Lower leg skin (tissue), 4 donors: ENCODE data around the gene ENTREP3. TPM values are rescaled to one million over a fixed set of nuclear protein-coding genes. Genes with fewer than 3 reads are reported as not detected.

Experiments used
- DNase-seq, 2 donors: peaks; one replicate each; pipeline ENCODE4 v3.0.0-alpha.2; 2019; ENCODE audit warnings: low spot score in 2 of 2
- H3K4me3 ChIP-seq: fragments of 200-600 bp; sonication (generic); 2 replicates; pipeline ENCODE4 v1.5.1; 2017; ENCODE audit warnings: mild to moderate bottlenecking, low read depth; ENCODE audit not compliant: poor library complexity, severe bottlenecking
- POLR2A ChIP-seq, 2 donors: fragments of 450-650 bp; IDR thresholded peaks; one replicate each; pipeline ENCODE4 v1.6.1; 2016 to 2017; ENCODE audit warnings: antibody characterized with exemption in 2 of 2, mild to moderate bottlenecking in 1 of 2, moderate library complexity in 1 of 2
- WGBS, 2 donors: methylation state at CpG; one replicate each; pipeline ENCODE4 v1.1.5; 2018; 5-methylcytosine and 5-hydroxymethylcytosine counted together
- intact Hi-C: fragments of 100-400 bp; cut with DNase I; formaldehyde crosslinking; loops from one replicate; pipeline ENCODE4 v1.15.0; 2023; ENCODE audit warnings: low total_unique reads
- total RNA-seq, 4 donors: library from RNA; depleted of rRNA; stranded (reverse); fragments of >200 nt; gene quantifications; one replicate each; pipeline ENCODE4 v1.1.0, GENCODE V29; 2016
- TF ChIP-seq, protein P1 (sequence below), 3 donors: fragments of 450-650 bp; IDR thresholded peaks; one replicate each; pipeline ENCODE4 v1.5.1; 2016; ENCODE audit warnings: antibody characterized with exemption in 3 of 3, mild to moderate bottlenecking in 3 of 3, moderate library complexity in 2 of 3

The ENTREP3 gene
- total RNA-seq, 4 donors from 2014 or later, result 9.6 to 26.0 (median 18.7) TPM

DNA sequence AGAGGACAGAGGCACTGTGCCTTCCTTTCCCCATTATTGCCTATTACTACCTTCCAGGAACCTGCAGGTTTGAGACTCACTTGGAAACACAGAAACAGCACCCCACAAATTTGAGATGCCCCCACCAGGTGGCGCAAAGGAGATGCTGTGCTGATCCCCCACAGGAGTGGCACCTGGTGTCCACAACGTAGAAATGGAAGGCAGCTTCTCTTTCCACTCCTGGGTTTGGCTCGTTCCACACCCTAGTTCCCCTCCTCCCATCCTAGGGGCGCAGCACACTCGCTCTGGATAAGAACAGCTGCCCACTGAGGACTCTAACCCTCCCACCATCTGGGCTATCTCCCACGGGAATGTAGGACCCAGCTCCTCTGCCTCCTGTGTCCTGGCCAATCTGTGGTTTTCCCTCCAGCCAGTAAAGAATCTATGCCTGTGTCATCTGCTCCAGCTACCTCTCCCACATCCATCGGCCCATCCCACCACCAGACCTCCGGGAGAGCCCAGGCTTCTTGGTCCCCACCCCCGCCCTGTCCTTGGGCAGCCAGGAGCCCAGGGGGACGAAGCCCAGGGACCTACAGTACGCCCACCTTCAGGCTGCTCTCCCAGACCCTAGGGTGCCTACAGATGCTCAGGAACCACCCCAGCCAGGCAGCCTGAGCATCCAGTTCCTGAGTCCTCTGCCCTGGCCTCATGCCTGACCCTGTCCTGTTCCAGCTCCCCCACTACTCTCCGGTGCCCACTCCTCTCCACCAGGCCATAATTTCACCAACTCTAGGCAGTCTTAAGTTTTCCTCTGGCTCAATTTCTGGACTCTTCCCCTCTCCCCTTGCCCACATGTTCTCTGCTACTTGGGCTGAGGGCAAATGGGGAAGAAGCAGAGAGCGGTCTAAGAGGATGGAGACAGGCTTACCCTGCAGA is 48.1 kb downstream of the ENTREP3 start:
- 15 to 18% methylated on average over 13 of the region's 13 CpGs for WGBS, 2 donors
- H3K4me3 ChIP-seq, result no peak overlapping the region
- DNase-seq, result peak; percentile 84 to 96
- TF ChIP-seq, protein P1, sequence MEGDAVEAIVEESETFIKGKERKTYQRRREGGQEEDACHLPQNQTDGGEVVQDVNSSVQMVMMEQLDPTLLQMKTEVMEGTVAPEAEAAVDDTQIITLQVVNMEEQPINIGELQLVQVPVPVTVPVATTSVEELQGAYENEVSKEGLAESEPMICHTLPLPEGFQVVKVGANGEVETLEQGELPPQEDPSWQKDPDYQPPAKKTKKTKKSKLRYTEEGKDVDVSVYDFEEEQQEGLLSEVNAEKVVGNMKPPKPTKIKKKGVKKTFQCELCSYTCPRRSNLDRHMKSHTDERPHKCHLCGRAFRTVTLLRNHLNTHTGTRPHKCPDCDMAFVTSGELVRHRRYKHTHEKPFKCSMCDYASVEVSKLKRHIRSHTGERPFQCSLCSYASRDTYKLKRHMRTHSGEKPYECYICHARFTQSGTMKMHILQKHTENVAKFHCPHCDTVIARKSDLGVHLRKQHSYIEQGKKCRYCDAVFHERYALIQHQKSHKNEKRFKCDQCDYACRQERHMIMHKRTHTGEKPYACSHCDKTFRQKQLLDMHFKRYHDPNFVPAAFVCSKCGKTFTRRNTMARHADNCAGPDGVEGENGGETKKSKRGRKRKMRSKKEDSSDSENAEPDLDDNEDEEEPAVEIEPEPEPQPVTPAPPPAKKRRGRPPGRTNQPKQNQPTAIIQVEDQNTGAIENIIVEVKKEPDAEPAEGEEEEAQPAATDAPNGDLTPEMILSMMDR (IDR thresholded peaks at IDR 0.05), result peak in 1 of 3 donors; percentile 34
- TF ChIP-seq POLR2A (IDR thresholded peaks at IDR 0.05), result no peak
- intact Hi-C loops, result no loop called here

DNA sequence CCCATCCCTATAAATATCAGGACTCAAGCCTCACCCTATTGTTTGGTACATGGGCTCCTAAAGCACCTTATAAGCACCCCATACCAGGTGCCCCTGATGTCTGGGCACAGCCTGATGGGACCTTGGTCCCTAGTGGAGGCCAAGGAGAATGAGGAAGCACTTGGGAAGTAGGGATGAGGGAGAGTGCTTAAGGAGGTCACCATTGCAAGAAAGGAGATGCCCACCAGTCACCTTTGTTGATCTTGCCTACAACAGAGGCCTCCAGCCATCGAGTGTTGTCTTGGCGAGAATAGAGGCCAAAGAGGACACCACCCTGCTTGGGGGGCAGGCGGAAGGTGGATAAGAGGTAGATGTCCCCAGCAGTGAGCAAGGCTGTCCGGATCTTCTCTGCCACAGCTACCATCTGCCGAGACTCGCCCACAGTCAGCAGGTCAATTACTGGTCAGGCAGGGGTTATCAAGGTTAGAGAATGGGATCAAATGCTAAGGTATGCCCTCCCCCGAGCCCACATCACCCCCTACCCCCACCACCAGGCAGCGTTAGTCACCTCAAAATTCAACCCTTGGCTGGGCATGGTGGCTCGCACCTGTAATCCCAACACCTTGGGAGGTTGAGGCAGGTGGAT is 49.2 kb downstream of the ENTREP3 start:
- DNase-seq, result no peak
- no peak overlapping the region for H3K4me3 ChIP-seq
- intact Hi-C loops, result no loop called here
- 74 to 76% methylated on average over 9 of the region's 9 CpGs for WGBS, 2 donors
- TF ChIP-seq, protein P1 (IDR thresholded peaks at IDR 0.05), result no peak
- no peak for TF ChIP-seq POLR2A (IDR thresholded peaks at IDR 0.05)

DNA sequence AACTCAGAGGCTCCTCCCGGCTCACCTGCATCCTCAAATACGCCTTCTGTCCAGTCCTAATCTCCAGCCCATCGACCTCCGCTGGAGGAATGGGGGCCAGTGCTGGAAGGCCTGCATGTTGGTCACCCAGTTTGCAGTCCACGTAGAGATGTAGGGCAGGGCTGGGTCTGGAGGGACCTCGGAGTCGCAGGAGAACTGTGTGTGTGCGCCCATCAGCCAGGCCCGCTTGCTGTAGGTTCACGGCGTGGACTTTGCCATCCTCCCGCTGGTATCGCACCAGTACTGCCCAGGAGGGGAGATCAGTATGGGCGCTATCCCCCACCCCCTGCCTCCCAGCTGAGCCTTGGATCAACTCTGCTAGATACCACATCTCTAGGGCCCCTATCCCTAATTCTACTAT is 50.2 kb downstream of the ENTREP3 start:
- intact Hi-C loops, result no loop called here
- WGBS, 2 donors, result 95 to 97% methylated on average over 14 of the region's 14 CpGs
- DNase-seq, result no peak
- H3K4me3 ChIP-seq, result no peak overlapping the region
- TF ChIP-seq, protein P1 (IDR thresholded peaks at IDR 0.05), result no peak
- TF ChIP-seq POLR2A (IDR thresholded peaks at IDR 0.05), result no peak

DNA sequence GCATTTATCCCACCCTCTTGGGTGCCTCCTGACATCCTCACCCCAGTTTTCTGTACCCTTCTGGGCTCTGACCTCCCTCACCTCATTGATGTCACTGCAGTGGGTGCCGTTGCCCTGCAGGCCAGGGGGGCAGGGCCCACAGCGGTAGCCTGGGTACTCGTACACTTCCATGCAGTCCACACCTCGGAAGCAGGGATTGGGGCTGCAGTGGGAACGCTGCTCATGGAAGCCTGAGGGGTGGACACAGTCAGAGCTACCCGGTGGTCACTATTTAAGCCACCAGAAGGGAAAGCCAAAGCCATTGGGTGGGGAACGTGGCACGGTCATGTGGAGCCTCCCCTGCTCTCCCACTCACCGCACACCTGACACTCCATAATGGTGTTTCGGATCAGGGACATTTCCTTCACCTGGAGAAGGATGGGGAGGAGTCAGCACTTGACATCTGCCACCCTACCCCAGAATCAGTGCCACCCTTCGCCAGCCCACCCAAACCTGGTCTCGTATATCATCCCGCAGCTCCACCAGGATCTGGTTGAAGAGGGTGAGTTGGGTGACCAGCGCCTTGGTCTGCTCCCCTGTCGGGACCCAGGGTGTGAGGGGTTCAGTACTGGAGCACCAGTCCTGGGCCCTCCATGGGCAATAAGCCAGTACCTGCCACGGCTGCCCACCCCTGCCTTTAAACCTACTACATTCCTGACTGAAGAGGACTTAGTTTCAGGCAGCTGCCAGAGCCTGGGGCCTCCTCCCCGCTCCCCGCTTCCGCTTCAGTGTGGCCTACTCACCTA is 52.4 kb downstream of the ENTREP3 start:
- H3K4me3 ChIP-seq, result no peak overlapping the region
- TF ChIP-seq, protein P1 (IDR thresholded peaks at IDR 0.05), result no peak
- no peak for TF ChIP-seq POLR2A (IDR thresholded peaks at IDR 0.05)
- intact Hi-C loops, result no loop called here
- no peak for DNase-seq
- WGBS, 2 donors, result 88% methylated on average over 18 to 19 of the region's 19 CpGs

DNA sequence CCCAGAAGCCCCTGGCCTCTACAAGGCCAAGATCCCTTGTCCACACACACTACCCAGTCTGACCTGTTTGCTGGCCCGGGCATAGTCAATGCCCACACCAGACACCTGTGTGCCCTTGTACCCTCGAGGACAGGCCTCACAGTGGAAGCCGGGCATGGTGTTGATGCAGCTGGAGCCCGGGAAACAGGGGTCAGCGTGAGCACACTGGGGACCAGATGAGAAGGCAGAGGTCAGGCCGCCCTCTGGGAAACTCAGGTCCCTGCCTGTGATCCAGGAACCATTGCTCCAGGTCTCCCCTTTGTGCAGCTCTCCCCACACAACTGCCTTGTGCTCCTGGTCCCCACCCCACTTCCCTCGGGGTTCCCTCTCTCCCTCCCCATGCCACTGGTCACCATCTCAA is 53.1 kb downstream of the ENTREP3 start:
- no peak for TF ChIP-seq POLR2A (IDR thresholded peaks at IDR 0.05)
- TF ChIP-seq, protein P1 (IDR thresholded peaks at IDR 0.05), result no peak
- 86 to 89% methylated on average over 7 of the region's 7 CpGs for WGBS, 2 donors
- H3K4me3 ChIP-seq, result no peak overlapping the region
- no peak for DNase-seq
- intact Hi-C loops, result no loop called here
